WTC11 (cell line): ENCODE results near the gene PDE1A.

ENCODE experiments used
- ATF2 ChIP-seq: sonication (generic); formaldehyde crosslinking; IDR thresholded peaks from 2 replicates; pipeline ENCODE4 v1.8.1; 2022; ENCODE audit warnings: low read depth, missing genetic modification reagents, borderline replicate concordance
- ATF3 ChIP-seq: sonication (generic); formaldehyde crosslinking; conservative IDR thresholded peaks from 2 replicates; pipeline ENCODE4 v1.8.1; 2022; ENCODE audit warnings: mild to moderate bottlenecking, missing genetic modification reagents
- CTCF ChIP-seq: fragments of 200-600 bp; IDR thresholded peaks from 2 replicates; pipeline ENCODE4 v1.8.0; 2022; ENCODE audit warnings: antibody characterized with exemption
- E2F5 ChIP-seq: sonication (generic); formaldehyde crosslinking; IDR thresholded peaks from 2 replicates; pipeline ENCODE4 v1.8.1; 2022; ENCODE audit warnings: mild to moderate bottlenecking, moderate library complexity, missing genetic modification reagents
- ELF4 ChIP-seq: sonication (generic); formaldehyde crosslinking; IDR thresholded peaks from 2 replicates; pipeline ENCODE4 v1.8.1; 2022; ENCODE audit warnings: low read depth, mild to moderate bottlenecking, moderate library complexity, missing genetic modification reagents
- HMGA2 ChIP-seq: fragments of 250-450 bp; sonication (Bioruptor Pico); IDR thresholded peaks from 2 replicates; pipeline ENCODE4 v1.4.0; 2021; ENCODE audit warnings: mild to moderate bottlenecking, moderate library complexity
- MAX ChIP-seq: sonication (generic); formaldehyde crosslinking; IDR thresholded peaks from 2 replicates; pipeline ENCODE4 v1.8.0; 2022; ENCODE audit warnings: mild to moderate bottlenecking, missing genetic modification reagents
- MYBL2 ChIP-seq: sonication (generic); formaldehyde crosslinking; IDR thresholded peaks from 2 replicates; pipeline ENCODE4 v1.8.1; 2023; ENCODE audit warnings: mild to moderate bottlenecking, moderate library complexity, missing genetic modification reagents
- NFE2L1 ChIP-seq: sonication (generic); formaldehyde crosslinking; IDR thresholded peaks from 2 replicates; pipeline ENCODE4 v1.8.1; 2023; ENCODE audit warnings: missing genetic modification reagents
- NR3C1 ChIP-seq: sonication (generic); formaldehyde crosslinking; conservative IDR thresholded peaks from 2 replicates; pipeline ENCODE4 v1.8.1; 2023; ENCODE audit warnings: low read depth, mild to moderate bottlenecking, missing genetic modification reagents
- SP1 ChIP-seq: sonication (generic); formaldehyde crosslinking; conservative IDR thresholded peaks from 2 replicates; pipeline ENCODE4 v1.8.1; 2022; ENCODE audit warnings: missing genetic modification reagents
- STAT6 ChIP-seq: sonication (generic); formaldehyde crosslinking; conservative IDR thresholded peaks from 2 replicates; pipeline ENCODE4 v1.8.1; 2023; ENCODE audit warnings: mild to moderate bottlenecking, low read depth, missing genetic modification reagents, moderate library complexity
- ZNF138 ChIP-seq: sonication (generic); formaldehyde crosslinking; conservative IDR thresholded peaks from 2 replicates; pipeline ENCODE4 v1.8.1; 2022; ENCODE audit warnings: mild to moderate bottlenecking, moderate library complexity, missing genetic modification reagents
- TF ChIP-seq, protein P1 (sequence below): sonication (generic); formaldehyde crosslinking; IDR thresholded peaks from 2 replicates; pipeline ENCODE4 v1.8.1; 2023; ENCODE audit warnings: mild to moderate bottlenecking, missing genetic modification reagents, moderate library complexity

DNA sequence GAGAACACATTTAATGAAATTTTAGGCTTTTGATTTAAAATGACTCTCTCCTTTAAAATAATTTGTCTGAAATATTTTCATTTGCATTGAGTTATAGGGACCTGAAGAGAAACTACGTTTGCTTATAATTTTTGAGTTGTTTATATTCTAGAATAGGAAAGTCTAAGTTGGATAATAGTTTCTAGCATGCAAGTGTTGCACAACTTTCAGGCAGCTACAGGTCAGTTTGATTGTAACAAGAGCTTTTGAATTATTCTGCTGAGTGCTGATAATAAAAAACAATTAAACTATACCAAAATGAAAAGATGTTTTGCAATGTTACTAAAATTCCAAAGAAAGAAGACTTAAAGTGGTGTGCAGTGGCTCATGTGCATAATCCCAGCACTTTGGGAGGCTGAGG is 71.0 kb downstream of the PDE1A start:
- no peak for TF ChIP-seq STAT6 (CRISPR knock-in tag)
- no peak for TF ChIP-seq NR3C1 (CRISPR knock-in tag)
- TF ChIP-seq ELF4, result no peak
- no peak for TF ChIP-seq E2F5 (CRISPR knock-in tag)
- TF ChIP-seq MAX (CRISPR knock-in tag), result no peak
- no peak for TF ChIP-seq HMGA2 (CRISPR knock-in tag)
- TF ChIP-seq CTCF, result no peak
- no peak for TF ChIP-seq ATF2 (CRISPR knock-in tag)
- no peak for TF ChIP-seq ZNF138
- TF ChIP-seq SP1 (CRISPR knock-in tag), result no peak
- TF ChIP-seq, protein P1, sequence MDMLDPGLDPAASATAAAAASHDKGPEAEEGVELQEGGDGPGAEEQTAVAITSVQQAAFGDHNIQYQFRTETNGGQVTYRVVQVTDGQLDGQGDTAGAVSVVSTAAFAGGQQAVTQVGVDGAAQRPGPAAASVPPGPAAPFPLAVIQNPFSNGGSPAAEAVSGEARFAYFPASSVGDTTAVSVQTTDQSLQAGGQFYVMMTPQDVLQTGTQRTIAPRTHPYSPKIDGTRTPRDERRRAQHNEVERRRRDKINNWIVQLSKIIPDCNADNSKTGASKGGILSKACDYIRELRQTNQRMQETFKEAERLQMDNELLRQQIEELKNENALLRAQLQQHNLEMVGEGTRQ (CRISPR knock-in tag), result no peak
- TF ChIP-seq MYBL2 (CRISPR knock-in tag), result no peak
- TF ChIP-seq ATF3 (CRISPR knock-in tag), result no peak
- no peak for TF ChIP-seq NFE2L1 (CRISPR knock-in tag)
